A172 (cell line): ENCODE results near the gene CAMK4. TPM values are rescaled to one million over a fixed set of nuclear protein-coding genes. Genes with fewer than 3 reads are reported as not detected.
"Not testable (repeated sequence)": the region's sequence is repeated elsewhere in the genome, so short reads cannot be mapped to it uniquely, and the experiment has no call there.

Experiments
- DNase-seq: peaks from one replicate; pipeline ENCODE4 v3.0.0-alpha.2; 2015; ENCODE audit warnings: low spot score
- total RNA-seq: library from RNA; depleted of rRNA; stranded (reverse); fragments of >200 nt; shearing (Covaris generic); gene quantifications from 2 replicates; pipeline ENCODE4 v1.2.3, GENCODE V29; 2014

CAMK4 gene
- total RNA-seq, 1 experiment from 2014 or later: 12.9 TPM

DNA sequence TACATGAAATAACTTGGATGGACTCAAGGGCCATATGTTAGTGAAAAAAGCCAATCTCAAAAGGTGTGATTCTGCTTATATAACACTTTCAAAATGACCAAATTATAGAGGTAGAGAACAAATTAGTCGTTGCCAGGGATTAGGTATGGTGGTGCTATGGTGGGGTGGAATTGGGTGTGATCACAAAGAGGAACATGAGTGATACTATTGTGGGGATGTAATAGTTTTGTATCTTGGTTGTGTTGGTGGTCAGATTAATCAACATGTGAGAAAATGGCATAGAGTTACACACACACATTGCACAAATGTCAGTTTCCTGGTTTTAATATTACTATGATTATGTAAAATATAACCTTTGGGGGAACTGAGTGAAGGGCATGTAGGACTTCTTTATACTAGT is 31.9 kb downstream of the CAMK4 start:
- no peak for DNase-seq

DNA sequence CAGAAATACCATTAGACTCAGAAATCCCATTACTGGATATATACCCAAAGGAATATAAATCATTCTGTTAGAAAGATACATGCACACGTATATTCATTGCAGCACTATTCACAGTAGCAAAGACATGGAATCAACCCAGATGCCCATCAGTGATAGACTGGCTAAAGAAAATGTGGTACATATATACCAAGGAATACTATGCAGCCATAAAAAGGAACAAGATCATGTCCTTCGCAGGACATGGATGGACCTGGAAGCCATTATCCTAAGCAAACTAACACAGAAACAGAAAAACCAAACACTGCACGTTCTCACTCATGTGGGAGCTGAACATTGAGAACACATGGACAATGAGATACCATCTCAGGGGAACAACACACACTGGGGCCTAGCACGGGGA is 33.4 kb downstream of the CAMK4 start:
- DNase-seq: not testable (repeated sequence)

DNA sequence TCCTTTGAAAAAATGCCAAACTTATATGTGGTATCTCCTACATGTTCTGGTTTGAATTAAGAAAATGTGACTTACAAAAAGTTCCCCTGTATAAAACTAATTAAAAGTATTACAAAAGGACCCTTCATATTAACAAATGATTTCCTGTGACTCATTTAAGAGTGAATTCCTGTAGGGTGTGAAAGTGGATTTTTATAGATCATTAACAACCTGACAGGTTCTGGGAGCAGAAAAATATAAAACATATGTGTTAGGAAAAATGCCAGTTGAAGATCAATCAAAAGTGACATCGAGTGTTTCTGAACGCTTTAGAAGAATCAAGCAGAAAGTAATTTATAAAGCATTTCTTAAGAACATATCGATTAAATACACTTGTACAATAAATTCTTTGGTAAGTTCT is 35.5 kb downstream of the CAMK4 start:
- DNase-seq: peak; percentile 3

DNA sequence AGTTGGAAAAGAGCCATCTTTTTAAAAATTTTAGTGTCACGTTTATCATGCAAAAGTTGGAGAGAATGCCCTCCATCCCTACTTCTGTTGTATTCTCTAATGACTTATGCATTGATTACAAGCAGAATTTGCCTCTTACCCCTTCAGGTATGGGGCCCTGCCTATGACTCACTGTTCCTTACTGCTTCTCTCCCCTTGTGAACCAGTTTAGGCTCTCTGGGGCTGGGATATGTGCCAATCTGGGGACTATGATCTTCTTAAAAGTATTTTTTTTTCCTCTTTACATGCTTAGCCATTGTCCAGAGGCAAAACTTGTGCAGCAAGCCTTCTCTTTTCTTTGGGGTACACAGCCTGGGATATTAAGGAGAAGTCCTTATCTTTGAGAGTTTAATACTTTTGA is 37.4 kb downstream of the CAMK4 start:
- DNase-seq: no peak

DNA sequence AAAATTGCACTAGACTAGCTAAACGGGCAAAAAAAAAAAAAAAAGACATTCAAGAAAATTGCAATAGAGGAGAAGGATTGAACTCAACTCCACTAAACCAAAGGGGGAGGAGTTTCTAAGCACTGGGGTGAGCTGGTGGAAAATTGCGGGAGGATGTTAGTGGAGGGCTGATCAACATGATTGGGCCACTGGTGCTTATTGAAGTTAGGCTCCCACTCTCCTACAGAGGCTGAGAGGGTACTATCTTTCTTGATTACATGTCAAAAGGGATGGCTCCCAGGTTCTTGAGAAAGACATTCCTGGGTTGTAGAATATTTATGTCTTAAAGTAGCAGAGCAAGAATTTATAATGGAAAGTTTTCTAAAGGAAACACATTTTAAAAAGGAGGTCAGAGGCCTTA is 38.0 kb downstream of the CAMK4 start:
- DNase-seq: no peak

DNA sequence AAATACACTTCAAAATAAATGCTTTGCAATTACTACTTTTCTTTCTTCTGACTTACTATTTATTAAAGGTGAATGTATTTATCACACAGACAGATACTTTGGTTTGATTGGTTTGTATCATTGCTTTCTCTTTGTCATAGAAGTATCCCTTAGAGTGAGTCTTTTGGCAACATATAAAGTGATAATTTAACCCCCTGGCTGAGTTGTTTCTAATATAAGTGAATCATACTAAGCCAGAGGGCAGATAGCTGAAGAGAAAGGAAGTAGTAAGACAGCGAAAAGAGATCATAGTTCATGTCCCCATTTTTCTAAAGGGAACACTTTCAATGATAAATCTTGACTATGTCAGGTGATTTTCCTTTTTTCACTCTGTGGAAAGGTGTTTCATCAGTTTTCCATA is 38.6 kb downstream of the CAMK4 start:
- no peak for DNase-seq

DNA sequence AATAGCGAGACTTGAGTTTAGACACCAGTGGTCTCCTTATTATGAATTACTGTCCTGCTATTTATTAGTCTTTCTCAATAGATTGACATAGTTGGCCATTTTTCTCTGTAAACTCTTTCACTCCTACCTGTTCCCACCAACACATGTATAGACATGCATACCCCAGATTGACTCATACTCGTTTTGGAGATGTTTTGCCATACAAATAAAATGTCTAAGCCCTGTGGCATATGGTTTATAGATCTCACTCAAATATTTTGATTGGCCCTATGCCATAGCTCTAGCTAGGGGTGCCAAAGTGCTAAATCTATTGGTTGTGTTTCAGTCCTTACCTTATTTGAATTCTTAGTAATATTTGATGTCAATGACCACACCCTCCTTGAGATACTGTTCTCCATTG is 42.3 kb downstream of the CAMK4 start:
- DNase-seq: no peak

DNA sequence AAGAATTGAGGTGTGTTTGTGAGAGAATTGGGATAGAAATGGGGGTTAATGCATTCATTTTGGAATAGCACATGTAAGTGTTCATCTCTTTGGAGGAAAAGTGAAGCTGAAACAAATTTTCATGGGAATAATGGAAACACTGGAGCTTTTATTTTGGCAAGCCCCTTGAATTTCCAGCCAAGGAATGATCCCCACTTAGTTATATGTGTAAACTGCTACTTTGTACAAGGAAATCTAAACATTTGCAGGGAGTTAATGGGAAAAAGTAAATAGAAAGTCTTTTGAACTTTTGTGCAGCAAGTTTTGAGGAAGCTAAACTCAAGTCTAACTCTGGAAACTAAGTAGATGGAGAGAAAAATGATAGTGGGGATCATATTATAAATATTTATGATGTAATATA is 44.1 kb downstream of the CAMK4 start:
- DNase-seq: no peak

DNA sequence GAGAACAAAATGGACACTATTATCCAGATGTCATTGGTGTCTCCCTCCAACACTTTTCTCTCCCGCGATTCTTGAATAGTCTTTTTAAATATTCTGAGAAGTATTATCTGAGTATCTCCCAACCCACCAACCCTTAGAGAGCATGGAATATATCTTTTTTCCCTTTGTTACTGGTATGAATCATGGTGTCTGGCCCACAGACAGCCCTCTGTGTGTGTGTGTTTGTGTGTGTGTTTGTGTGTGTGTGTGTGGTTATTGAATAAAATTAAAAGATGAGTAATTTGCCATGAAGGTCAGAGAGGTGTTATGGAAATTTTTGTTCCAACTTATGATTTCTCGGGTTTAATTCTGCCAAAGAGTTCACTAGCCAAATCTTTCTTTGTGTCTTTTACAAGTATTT is 47.7 kb downstream of the CAMK4 start:
- DNase-seq: no peak

DNA sequence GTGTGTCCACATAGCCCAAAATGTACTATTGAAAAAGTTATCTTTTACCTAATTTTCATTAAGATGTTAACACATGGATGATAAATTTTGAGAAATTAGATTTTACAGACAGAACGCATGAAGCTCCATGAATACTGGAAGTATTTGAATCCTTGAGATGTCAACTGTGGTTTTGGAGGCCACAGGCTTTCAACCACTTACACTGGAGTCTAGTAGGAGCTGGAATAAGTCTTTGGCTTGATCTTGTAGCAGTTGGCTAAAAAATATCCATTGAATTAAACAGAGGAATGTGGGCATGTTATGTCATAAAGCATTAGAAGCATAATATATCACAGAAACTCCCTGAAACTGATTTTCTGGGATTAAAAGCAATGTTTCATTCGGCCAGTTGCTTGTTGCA is 52.9 kb downstream of the CAMK4 start:
- DNase-seq: no peak

DNA sequence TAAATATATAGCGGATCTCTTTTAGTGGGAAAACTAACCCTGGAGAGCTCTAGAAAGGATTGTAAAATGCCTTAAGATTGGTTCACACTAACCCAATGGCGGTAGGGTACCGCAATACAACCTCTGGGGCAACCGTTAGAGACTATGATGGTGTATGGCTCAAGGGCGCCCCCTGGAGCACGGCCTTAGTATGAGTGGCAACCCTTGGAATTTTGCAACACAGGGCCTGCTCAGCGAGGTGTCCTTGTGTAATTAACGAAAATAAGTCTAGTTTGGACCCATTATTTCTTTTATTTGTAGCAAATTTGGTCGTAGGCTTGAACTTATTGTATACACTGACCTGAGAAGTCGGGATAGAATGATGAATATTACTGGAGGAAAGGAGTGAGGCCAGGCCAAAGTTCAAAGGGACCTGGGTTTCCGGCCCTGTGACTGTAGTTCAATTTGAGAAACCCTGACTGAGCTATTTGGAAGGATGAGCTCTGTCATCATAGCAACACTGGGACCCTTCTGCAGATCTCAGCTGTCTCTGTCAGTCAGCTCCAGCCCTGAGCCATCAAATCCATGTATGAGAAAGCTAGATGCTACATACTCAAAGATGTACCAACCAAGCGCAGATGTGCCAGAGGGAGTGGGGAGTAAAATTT is 54.8 kb downstream of the CAMK4 start:
- DNase-seq: peak; percentile 44

DNA sequence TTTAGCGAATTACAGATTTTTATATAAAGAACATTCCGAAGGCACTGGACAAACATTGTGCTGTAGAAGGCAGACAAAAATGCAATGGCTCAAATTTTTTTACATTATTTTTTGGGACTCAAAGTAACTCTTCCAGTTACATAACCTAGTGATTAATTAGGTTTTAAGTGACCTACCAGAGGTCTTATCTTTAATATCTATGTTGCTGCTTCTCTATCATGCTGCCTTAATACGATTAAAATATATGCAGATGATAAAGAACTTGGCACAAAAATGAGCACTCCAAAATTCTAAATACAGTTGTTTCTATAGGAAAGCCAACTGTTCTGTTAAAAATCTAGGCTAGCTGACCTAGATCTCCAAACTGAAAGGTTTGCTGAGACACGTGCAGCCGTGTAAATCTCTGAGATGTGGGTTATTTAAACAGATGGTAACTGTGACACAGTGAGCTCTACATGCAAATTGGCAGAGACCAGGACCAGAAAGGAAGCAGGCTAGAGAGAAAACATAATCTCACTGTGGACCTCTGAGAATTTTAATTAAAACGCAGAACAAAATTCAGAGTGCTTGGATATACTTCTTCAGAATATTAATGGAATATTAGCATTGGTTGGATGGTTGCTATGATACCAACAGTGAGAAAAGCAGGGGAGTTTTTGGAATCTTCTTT is 56.2 kb downstream of the CAMK4 start:
- no peak for DNase-seq

DNA sequence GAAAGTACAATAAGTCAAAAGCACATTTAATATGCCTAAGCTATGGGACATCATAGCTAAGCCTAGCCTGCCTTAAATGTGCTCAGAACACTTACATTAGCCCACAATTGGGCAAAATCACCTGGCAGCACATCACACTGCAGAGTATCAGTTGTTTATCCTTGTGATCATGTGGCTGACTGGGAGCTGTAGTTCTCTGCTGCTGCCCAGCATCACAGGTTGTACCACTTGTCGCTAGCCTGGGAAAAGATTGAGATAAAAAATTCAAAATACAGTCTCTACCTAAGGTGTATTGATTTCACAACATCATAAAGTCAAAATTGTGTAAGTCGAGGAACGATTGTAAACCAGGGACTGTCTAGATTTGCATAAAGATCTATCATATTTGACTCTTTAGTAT is 58.6 kb downstream of the CAMK4 start:
- DNase-seq: no peak

DNA sequence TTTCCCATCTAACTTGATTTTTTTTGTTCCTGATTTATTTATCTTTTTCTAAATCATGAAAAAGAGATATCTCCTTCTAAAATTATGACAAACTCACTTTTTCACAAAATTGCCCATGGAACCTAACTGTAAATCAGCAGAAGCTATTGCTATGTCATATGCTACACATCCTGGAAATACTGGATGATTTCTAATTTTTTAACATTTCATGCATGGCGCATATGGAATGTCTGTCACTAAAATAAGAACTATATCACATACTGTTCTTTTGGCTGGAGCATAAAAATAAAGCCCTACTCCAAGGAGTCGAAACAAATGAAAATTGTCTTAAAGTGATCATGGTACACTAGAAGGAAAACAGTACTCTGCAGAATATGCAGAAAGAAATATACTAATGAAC is 60.6 kb downstream of the CAMK4 start:
- DNase-seq: no peak

DNA sequence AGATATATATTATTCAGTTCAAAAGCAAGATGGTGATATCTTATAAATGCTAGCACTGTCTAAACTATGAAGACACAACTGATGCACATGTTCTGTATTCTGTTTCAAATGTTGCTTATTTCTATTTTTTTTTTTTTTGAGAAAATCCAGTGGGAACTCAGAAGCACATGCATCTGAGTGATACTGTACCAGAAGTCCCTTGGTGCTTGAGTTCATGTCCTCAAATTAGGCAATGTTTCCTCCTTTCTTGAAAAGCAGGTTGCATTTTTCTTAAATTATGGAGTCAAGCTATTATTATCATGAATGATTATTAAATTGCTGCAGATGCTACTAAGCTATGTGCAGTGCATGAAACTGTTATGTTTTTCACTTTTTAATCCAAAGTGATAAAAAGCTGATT is 70.4 kb downstream of the CAMK4 start:
- DNase-seq: no peak

DNA sequence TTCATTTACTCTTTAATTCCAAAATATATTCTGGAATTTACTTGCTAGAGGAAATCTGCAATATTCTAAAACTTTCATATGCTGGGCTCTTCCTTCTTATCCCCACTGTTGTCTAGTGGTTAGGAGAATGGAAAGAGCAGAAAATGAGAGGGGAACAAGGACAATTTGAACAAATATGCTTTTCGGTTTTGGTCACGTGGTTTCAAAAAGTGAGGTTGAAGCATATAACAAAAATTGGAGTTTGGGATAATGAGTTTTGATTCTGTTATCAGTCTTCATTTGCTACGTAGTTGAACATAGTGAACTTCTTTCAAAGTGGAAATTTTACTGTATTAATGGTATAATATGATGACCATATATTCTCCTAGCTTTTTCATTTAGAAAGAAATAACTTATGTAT is 71.5 kb downstream of the CAMK4 start:
- no peak for DNase-seq

DNA sequence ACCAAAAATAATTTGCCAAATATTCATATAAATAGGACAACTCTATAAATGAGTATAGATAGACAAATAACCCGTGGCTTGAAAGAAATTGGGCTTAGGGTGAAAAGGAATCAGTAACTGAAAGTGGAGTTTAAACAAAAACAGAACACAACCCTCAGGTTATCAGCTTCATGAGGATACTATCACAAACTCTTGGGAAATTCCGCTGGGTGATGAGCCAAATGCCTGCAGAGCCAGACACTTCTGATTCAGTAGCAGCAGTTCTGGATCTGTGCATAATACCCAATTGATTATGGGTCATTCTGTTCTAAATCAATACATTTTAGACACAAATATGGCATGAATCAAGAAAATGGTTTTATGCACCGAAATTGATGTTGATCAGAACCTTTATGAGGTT is 72.4 kb downstream of the CAMK4 start:
- no peak for DNase-seq

DNA sequence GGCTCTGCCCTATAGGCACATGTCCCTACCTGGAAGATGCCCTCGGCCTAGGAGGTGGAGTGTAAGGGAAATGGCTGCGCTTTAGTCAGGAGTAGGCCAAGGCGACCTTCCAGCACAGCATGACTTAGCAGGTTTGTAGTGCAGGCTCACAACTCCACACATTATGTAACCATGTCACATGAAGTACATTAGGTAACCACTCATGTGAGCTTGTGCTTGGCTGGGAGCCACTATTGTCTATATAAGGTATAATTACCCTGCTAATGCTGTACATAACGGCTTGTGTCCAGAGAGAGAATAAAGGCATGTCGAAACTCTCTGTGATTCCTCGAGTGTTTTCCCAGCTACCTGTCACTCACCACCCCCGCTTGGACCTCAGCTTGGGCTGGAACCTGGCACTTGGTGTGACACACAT is 74.9 kb downstream of the CAMK4 start:
- DNase-seq: no peak

DNA sequence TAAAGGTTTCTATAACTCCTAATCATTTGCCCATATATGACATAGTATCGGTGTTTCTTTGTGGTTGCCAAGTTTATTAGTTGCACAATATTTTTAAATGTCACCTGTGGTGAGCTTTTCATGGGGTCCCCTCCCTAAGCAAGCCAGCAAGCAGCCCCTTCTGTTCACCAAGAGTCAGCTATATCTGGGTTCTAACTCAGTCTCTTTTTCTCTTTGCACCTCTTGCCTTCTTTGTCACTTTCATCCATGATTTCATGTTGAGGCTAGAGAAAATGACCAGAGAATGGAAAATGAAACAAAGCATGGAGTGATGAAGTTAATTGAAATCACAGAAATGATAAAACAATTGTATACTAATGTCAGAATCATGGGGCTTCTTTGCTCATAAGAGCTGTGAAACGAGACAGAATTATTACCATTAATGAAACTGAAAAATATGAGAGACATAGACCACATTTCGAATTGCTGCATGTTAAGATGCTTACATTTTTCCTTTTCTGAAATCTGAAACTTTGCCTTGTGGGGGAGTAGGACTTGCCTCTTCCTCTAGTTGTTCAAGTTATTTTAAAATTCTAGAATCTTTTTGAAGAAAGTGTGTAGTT is 75.7 kb downstream of the CAMK4 start:
- DNase-seq: no peak

DNA sequence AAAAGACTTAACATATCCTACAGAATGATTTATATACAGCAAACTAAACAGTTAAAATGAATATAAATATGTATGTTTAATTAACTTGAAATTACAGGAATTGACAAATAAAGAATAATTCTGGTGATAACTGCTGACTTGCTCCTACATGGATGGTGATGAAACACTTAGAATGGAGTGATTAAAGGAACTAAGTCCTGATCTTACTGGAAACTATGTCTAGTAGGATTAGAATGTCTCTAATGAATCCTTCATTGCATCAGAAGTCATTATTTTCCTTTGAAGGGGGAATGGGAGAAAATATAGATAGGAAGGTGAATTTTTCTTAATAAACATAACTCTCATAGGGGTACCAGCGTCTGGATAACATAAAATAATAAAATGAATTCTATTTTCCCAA is 77.1 kb downstream of the CAMK4 start:
- DNase-seq: no peak

DNA sequence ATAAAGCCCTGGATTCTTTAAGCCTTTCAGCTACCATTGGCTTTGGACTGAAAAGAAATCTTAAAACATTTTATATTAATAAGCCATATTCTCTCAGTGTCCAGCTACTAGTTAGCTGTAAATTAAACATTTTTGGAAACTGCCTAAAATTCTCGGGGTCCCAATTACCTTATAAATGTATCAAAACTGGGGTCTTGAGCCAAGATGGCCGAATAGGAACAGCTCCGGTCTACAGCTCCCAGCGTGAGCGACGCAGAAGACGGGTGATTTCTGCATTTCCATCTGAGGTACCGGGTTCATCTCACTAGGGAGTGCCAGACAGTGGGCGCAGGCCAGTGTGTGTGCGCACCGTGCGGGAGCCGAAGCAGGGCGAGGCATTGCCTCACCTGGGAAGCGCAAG is 77.9 kb downstream of the CAMK4 start:
- DNase-seq: not testable (repeated sequence)

DNA sequence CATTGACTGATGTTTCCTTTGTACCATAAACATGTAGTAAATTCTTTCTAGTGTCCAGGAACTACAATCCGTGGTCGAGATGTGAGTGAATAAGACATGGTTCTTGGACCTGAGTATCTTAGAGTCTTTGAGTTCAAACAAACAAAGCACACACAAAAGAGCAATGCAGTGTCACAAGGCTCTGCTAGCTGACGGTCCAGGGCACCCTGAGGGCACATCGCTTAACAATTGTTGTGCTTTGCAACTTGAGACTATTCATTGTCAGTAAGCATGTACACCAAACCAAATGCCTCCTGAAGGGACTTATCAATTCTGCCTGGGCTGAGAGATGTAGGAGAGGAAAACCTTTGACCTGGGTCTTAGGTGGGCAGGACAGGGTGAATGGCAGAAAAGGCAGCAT is 84.8 kb downstream of the CAMK4 start:
- no peak for DNase-seq

DNA sequence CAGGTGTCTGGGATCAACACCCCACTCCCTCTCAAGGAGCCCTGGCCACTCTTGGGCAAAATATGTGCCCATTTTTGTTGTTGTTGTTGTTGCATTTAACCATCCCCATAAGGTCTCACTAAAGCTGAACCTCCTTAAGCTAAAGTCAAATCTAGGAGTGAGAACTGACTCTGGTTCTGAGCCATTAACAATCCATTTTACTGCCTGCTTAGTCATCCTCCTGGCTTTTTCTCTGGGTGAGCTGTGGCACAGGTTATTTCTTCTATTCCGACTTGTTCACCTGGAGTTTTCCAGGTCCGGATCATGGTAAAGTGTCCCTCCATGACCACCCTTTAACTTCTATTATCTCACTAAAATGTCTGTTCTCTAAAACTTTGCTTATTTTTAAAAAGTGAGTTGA is 85.2 kb downstream of the CAMK4 start:
- no peak for DNase-seq
